ENCODE results near the gene HELT. TPM values are rescaled to one million over a fixed set of nuclear protein-coding genes. Genes with fewer than 3 reads are reported as not detected.
A peak's percentile ranks its signal among the peaks of the same experiment; 100 is the strongest.

The HELT gene
- total RNA-seq, 4 donors from 2014 or later, result not detected

DNA sequence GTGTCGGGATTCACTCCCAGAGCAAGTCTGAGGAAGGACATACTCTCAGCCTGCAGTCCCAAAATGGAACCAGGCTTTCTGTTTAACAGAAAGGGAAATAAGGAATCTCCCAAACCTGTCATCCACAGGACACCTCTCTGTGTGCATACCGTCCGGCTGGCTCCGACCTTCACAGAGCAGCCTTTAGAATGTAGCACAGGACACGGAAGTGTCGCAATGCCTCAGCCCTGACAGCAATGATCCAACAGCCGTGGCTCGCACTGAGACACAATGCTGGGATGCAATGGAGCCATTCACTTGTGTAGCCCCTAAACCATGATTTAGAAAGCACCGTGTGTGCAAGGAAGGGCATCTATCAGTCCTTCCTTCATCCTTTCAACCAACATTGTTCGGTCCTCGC, 15.5 kb upstream of the HELT start:
- no peak for ATAC-seq
- Histone ChIP-seq H3K9me3 (no peaks in the 10 kb centered on the region), H3K4me1 (peaks cover 0 to 11% of the 10 kb centered on the region in 2 donors), H3K36me3 (no peaks in the 10 kb centered on the region), H3K27me3 (no peaks in the 10 kb centered on the region), H3K4me3 (no peak overlapping the region), H3K27ac (no peak overlapping the region)
- TF ChIP-seq CTCF (IDR thresholded peaks at IDR 0.05 in 4 of 5, conservative IDR thresholded peaks at IDR 0.05 in 1 of 5) (no peak), POLR2A (IDR thresholded peaks at IDR 0.05) (no peak)
- in situ Hi-C loops (cut with MboI; ENCODE audit: low sequenced_read_pairs in 4 of 4), result no loop called here
- DNase-seq, result no peak
- intact Hi-C loops (cut with DNase I; ENCODE audit: low total_unique reads), result no loop called here

- ATAC-seq (no peak), DNase-seq (no peak)
- Histone ChIP-seq H3K4me1 (peaks cover 0 to 11% of the 10 kb centered on the region in 2 donors), H3K27me3 (no peaks in the 10 kb centered on the region), H3K9me3 (no peaks in the 10 kb centered on the region), H3K4me3 (no peak overlapping the region), H3K27ac (no peak overlapping the region), H3K36me3 (no peaks in the 10 kb centered on the region)
- intact Hi-C loops (cut with DNase I; ENCODE audit: low total_unique reads), result no loop called here
- TF ChIP-seq POLR2A (IDR thresholded peaks at IDR 0.05) (no peak), CTCF (IDR thresholded peaks at IDR 0.05 in 4 of 5, conservative IDR thresholded peaks at IDR 0.05 in 1 of 5) (no peak)
- in situ Hi-C loops (cut with MboI; ENCODE audit: low sequenced_read_pairs in 4 of 4), result no loop called here
These were observed 14.5 kb upstream of the HELT start for GRCh38 chr4:185003596-185004351.

DNA sequence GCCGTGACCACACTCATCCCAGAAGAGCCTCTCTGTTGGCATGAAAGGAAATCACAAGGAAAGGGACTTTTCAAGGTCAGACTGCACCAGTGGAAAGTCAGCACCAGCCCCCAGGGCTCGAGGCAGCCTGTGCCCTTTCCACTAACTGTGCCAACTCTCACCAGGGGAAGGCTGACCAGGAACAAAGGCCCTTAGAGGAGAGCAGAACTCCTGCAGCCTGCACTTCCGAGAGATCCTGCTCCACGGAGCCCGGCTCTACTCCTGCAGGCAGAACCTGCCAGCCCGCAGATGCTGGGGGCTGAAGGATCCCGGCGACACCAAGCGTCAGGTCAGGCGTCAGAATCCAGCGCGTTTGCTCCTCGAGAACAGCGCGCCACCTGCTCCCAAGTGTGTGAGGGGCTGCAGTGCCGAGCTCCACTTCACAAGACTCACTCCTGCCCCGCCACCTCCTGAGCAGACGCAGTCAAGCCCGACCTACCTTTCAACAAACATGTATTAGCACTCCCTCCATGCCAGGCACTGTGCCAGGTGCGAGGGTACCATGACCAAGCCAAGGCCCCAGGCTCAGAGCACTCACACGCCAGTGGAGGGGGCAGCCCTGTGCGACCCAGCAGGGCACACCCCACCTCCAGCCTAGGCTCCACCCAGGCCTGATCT, 13.6 kb upstream of the HELT start:
- ATAC-seq (peak; percentile 45 to 63), DNase-seq (peak in 1 of 2 donors; percentile 21)
- H3K9me3 ChIP-seq, result no peaks in the 10 kb centered on the region
- peak overlapping the region; percentile 5 to 38 (median 20) for H3K4me3 ChIP-seq
- TF ChIP-seq POLR2A (IDR thresholded peaks at IDR 0.05), result no peak
- TF ChIP-seq CTCF (IDR thresholded peaks at IDR 0.05 in 4 of 5, conservative IDR thresholded peaks at IDR 0.05 in 1 of 5), result no peak
- H3K4me1 ChIP-seq, result peaks cover 0 to 11% of the 10 kb centered on the region in 2 donors
- in situ Hi-C loops (cut with MboI; ENCODE audit: low sequenced_read_pairs in 4 of 4) (no loop called here), intact Hi-C loops (cut with DNase I; ENCODE audit: low total_unique reads) (loop anchor here (1.0 to 5.0 kb wide), 2 partner anchors 92 to 178 kb away; no protein-coding TSS in a partner anchor)
- peaks cover 0 to 2% (median under 1%) of the 10 kb centered on the region in 3 donors for H3K27me3 ChIP-seq
- no peaks in the 10 kb centered on the region for H3K36me3 ChIP-seq
- H3K27ac ChIP-seq, result no peak overlapping the region

DNA sequence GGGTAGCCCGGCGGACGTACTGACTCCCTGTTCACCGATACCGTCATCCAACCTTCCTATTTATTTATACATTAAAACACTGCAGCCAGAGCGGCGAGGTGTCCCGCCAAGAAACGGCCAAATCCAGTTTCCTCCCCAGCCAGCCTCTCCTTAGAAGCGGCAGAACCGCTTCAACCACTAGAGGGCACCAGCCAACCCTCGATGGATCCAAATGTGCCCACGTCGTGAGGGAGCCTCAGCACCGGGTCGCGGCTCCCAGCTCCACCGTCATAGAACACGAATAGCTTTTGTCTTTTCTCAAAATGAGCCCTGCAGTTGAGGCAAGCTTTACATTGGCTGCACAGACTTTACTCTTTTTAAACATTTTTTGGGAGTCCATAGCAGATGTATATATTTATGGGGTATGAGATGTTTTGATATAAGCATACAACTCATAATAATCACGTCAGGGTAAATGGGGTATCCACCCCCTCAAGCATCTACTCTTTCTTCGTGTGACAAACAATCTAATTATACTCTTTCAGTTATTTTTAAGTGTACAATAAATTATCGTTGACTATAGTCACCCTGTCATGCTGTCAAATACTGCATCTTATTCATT, 13.0 kb upstream of the HELT start:
- no peaks in the 10 kb centered on the region for H3K9me3 ChIP-seq
- H3K4me1 ChIP-seq, result peaks cover 0 to 11% of the 10 kb centered on the region in 2 donors
- intact Hi-C loops (cut with DNase I; ENCODE audit: low total_unique reads), result loop anchor here (1.0 to 5.0 kb wide), 2 partner anchors 91 to 177 kb away; no protein-coding TSS in a partner anchor
- in situ Hi-C loops (cut with MboI; ENCODE audit: low sequenced_read_pairs in 4 of 4), result no loop called here
- ATAC-seq (peak; percentile 94 to 97), DNase-seq (peak; percentile 59 to 69)
- no peaks in the 10 kb centered on the region for H3K36me3 ChIP-seq
- H3K27me3 ChIP-seq, result peaks cover 0 to 6% (median 5%) of the 10 kb centered on the region in 3 donors
- TF ChIP-seq POLR2A (IDR thresholded peaks at IDR 0.05) (no peak), CTCF (IDR thresholded peaks at IDR 0.05 in 4 of 5, conservative IDR thresholded peaks at IDR 0.05 in 1 of 5) (peak; percentile 71 to 95 (median 82))
- H3K27ac ChIP-seq, result no peak overlapping the region
- H3K4me3 ChIP-seq, result peak overlapping the region; percentile 5 to 38 (median 20)

Measured in gastrocnemius medialis (tissue), 4 donors.